Muscle layer of duodenum (tissue), 2 donors: ENCODE results near the gene SH3RF3.

ENCODE experiments used
- H3K27ac ChIP-seq: one replicate; pipeline ENCODE4 v1.7.0; 2013; ENCODE audit warnings: mild to moderate bottlenecking, low read length
- H3K27me3 ChIP-seq: one replicate; pipeline ENCODE4 v1.7.0; 2013; ENCODE audit warnings: low read depth, mild to moderate bottlenecking, control low read depth, low read length
- H3K36me3 ChIP-seq, 2 donors: one replicate each; pipeline ENCODE4 v1.7.0; 2013; ENCODE audit warnings: low read length in 2 of 2, control low read depth in 1 of 2, mild to moderate bottlenecking in 1 of 2; ENCODE audit not compliant: insufficient read depth in 2 of 2, control insufficient read depth in 1 of 2
- H3K4me1 ChIP-seq, 2 donors: one replicate each; pipeline ENCODE4 v1.7.0; 2013; ENCODE audit warnings: low read length in 2 of 2, mild to moderate bottlenecking in 2 of 2, control low read depth in 1 of 2, moderate library complexity in 1 of 2; ENCODE audit not compliant: insufficient read depth in 2 of 2, control insufficient read depth in 1 of 2
- H3K4me3 ChIP-seq, 2 donors: one replicate each; pipeline ENCODE4 v1.7.0; 2013; ENCODE audit warnings: low read length in 2 of 2, low read depth in 1 of 2, mild to moderate bottlenecking in 1 of 2
- H3K9me3 ChIP-seq, 2 donors: one replicate each; pipeline ENCODE4 v1.7.0; 2013; ENCODE audit warnings: low read length in 2 of 2, control low read depth in 1 of 2, mild to moderate bottlenecking in 1 of 2; ENCODE audit not compliant: control insufficient read depth in 1 of 2
- donor health status: healthy.

The SH3RF3 gene

GRCh38 chr2:109261906-109262631 lies 133.1 kb downstream of the SH3RF3 start:
- no peaks in the 10 kb centered on the region for H3K36me3 ChIP-seq

GRCh38 chr2:109264595-109265328 lies 135.8 kb downstream of the SH3RF3 start:
- no peaks in the 10 kb centered on the region for H3K27me3 ChIP-seq
- no peaks in the 10 kb centered on the region for H3K36me3 ChIP-seq
- H3K4me3 ChIP-seq = no peak overlapping the region
- peaks cover 0 to 4% of the 10 kb centered on the region in 2 donors for H3K4me1 ChIP-seq
- no peaks in the 10 kb centered on the region for H3K9me3 ChIP-seq
- no peak overlapping the region for H3K27ac ChIP-seq

More at GRCh38 chr2:109261906-109262631, 133.1 kb downstream of the SH3RF3 start:
- H3K4me1 ChIP-seq = peaks cover 0 to 12% of the 10 kb centered on the region in 2 donors
- no peak overlapping the region for H3K4me3 ChIP-seq
- no peaks in the 10 kb centered on the region for H3K27me3 ChIP-seq
- no peak overlapping the region for H3K27ac ChIP-seq
- H3K9me3 ChIP-seq = no peaks in the 10 kb centered on the region

DNA sequence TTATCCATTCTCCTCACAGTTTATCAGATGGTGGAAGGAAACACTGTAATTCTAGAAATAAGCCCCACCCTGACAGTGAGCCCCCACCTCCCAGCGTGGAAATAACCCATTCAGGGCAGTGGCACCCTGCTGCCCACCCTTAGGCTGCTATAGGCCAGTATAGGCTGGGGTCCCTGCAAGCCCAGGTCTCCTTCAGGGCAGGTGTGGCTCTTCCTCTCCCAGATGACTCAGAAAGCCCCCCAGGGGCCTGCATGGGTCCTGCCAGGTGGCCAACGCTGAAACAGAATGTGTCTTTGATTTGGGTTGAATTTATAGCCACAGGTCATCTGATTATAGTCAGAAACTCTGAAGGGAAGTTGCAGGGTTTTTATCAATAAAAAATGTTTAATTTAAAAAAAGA lies 136.4 kb downstream of the SH3RF3 start:
- no peak overlapping the region for H3K4me3 ChIP-seq
- H3K27ac ChIP-seq = no peak overlapping the region
- no peaks in the 10 kb centered on the region for H3K9me3 ChIP-seq
- no peaks in the 10 kb centered on the region for H3K36me3 ChIP-seq
- no peaks in the 10 kb centered on the region for H3K4me1 ChIP-seq
- no peaks in the 10 kb centered on the region for H3K27me3 ChIP-seq

- Histone ChIP-seq H3K9me3 (no peaks in the 10 kb centered on the region), H3K4me3 (no peak overlapping the region), H3K4me1 (peaks cover 0 to 5% of the 10 kb centered on the region in 2 donors)
These were observed 136.9 kb downstream of the SH3RF3 start for GRCh38 chr2:109265953-109266352.

DNA sequence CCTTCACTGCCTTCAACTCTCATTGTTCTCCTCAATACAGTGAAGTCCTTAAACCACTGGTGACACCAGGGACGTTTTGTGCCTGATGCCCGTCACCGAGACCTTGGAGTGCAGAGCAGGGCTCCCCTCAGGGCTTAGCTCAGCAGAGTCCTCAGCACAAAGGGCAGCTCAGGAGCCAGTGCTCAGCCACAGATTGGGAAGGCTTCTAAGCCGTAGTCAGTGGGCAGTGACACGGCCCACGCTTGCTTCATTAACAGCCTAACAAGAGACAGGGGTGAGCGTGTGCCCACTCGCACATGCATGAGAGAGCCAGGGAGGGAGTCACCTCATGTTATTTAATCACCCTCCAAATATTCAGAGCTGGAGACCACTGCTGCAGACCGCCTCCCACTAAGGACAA lies 137.5 kb downstream of the SH3RF3 start:
- Histone ChIP-seq H3K4me3 (no peak overlapping the region), H3K36me3 (no peaks in the 10 kb centered on the region), H3K9me3 (no peaks in the 10 kb centered on the region), H3K27me3 (no peaks in the 10 kb centered on the region), H3K27ac (no peak overlapping the region), H3K4me1 (peaks cover 0 to 8% of the 10 kb centered on the region in 2 donors)

More at GRCh38 chr2:109265953-109266352, 136.9 kb downstream of the SH3RF3 start:
- H3K27ac ChIP-seq = no peak overlapping the region
- H3K36me3 ChIP-seq = no peaks in the 10 kb centered on the region
- H3K27me3 ChIP-seq = no peaks in the 10 kb centered on the region

DNA sequence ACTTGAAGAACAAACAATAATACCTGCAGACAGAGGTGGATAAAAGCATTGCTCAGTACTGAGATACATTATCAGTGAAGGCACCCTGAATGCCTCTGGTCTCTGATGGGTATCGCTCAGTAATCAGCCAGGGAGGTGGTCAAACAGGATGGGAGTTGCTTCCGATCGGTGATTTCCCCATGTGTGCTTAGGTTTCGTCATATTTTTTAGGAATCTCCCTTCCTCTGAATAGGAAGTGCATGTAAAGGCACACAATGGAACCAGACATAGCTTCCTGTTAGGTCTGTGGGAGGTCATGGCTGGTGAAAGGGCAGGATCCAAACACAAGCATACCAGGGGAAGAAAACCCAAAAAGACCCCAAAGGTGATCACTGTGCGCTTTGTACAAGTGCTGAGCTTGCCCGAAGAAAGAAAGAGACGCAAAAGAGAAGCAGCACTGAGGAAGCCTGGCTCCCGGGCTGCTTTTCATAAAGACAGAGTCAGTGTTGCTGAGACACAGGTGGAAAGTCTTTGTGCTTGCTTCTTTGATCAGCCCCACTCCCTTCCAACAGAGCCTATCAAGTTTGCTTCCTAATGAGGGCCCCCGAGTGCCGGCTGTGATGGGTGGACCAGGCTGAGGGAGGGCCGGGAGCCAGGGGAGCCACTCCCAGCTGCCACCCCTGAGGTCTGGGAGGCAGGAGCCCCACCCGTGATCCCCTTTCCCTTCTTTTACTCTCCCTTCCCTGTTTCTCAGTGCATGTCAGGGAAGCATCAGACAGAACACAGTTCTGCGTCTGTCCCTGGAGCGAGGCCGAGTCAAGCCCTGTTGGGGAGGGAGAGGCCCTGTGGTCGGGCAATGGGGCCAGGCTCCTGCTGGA lies 138.2 kb downstream of the SH3RF3 start:
- Histone ChIP-seq H3K4me3 (no peak overlapping the region), H3K27me3 (no peaks in the 10 kb centered on the region), H3K4me1 (peaks cover 0 to 8% of the 10 kb centered on the region in 2 donors), H3K9me3 (no peaks in the 10 kb centered on the region), H3K36me3 (no peaks in the 10 kb centered on the region), H3K27ac (no peak overlapping the region)

DNA sequence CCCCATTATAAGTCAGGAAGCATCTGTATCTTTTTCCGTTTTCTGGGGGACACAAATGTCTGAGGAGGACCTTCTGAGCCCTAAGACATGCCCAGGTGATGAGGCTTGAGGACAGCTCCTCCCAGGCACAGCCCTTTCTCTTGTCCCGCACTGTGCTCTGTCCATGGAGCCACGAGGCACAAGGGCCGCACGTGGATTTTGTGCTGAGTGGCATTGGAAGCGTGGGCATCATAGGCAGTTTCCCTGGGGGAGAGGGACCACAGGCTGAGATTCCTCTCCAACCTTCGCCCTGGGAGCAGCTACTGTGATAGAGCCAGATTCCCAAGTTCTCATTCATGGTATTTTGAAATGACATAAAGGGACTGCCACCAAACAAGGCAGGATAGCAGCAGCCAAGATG lies 139.9 kb downstream of the SH3RF3 start:
- Histone ChIP-seq H3K4me3 (no peak overlapping the region), H3K27ac (no peak overlapping the region), H3K36me3 (no peaks in the 10 kb centered on the region), H3K9me3 (no peaks in the 10 kb centered on the region), H3K4me1 (peaks cover 0 to 8% of the 10 kb centered on the region in 2 donors), H3K27me3 (no peaks in the 10 kb centered on the region)

DNA sequence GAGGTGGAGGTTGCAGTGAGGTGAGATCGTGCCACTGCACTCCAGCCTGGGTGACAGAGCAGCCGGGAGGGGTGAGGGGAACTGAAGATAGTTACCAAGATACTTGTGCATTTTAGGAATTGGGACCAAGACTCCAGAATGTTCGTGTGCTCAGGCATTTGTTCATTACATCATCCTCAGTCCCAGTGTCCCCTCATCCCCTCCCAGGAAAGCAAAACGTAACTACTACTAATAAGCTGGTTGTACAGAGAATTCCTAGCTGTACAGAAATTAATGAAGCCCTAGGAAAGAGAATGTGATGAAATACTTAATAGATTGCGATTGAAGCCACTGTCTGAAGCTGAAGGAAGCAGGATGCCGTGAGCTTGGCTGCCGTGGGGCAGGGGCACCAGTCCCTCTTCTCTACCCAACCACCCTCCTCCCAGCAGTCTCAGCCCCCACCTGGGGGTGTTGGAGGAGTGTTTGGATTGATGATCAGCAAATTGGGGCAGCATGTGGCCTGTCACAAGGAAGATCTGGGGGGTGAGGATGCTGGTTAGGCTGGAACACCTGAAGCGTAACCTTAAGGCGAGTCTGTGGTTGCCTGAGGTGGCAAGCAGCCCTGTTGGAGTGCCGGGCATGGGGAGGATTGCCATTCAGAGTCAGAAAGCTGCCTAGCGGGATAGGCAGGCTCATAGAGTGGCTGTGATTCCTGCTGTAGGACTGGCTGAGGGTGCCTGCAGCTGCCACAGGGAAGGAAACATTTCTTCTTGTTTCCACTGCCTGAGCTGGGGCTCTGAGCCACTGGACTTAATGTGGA lies 140.9 kb downstream of the SH3RF3 start:
- Histone ChIP-seq H3K27me3 (no peaks in the 10 kb centered on the region), H3K27ac (no peak overlapping the region), H3K4me1 (peaks cover 0 to 8% of the 10 kb centered on the region in 2 donors)

GRCh38 chr2:109270505-109271312 lies 141.7 kb downstream of the SH3RF3 start:
- H3K27ac ChIP-seq = no peak overlapping the region
- H3K9me3 ChIP-seq = no peaks in the 10 kb centered on the region
- no peaks in the 10 kb centered on the region for H3K36me3 ChIP-seq
- no peaks in the 10 kb centered on the region for H3K27me3 ChIP-seq
- peaks cover 0 to 8% of the 10 kb centered on the region in 2 donors for H3K4me1 ChIP-seq
- no peak overlapping the region for H3K4me3 ChIP-seq

More for the DNA sequence above, 140.9 kb downstream of the SH3RF3 start:
- H3K9me3 ChIP-seq = no peaks in the 10 kb centered on the region
- no peaks in the 10 kb centered on the region for H3K36me3 ChIP-seq
- no peak overlapping the region for H3K4me3 ChIP-seq

DNA sequence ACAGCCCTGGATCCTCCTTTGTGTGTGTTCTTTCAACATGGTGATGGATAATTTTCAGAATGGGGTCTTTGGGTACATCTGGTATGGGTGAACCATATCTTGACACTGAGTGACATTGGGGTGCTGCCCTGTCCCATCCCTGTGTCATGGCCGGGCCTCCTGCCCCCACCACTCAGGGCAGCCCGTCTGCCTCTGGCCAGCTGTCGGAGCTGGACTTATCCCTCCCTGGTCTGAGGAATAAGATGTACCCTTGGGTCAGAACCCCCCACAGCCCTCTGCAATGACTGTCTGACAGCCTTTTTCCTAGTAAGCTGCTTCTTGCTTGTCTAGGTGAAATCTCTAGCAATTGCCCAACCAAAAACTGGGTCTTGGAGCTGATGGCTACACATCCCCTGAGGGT lies 142.9 kb downstream of the SH3RF3 start:
- Histone ChIP-seq H3K9me3 (no peaks in the 10 kb centered on the region), H3K4me3 (no peak overlapping the region), H3K4me1 (peaks cover 0 to 8% of the 10 kb centered on the region in 2 donors), H3K27ac (no peak overlapping the region), H3K27me3 (no peaks in the 10 kb centered on the region), H3K36me3 (no peaks in the 10 kb centered on the region)
